Adipocyte (in vitro differentiated cells): ENCODE measurements around the gene RNF182.
A peak's percentile ranks its signal among the peaks of the same experiment; 100 is the strongest.
"Not testable (repeated sequence)": the region's sequence is repeated elsewhere in the genome, so short reads cannot be mapped to it uniquely, and the experiment has no call there.

Source experiments
- DNase-seq: peaks from one replicate; pipeline ENCODE4 v3.0.0-alpha.2; 2015; ENCODE audit warnings: low read depth
- H3K27me3 ChIP-seq: replicated peaks from 2 replicates; pipeline ENCODE4 v1.7.0; 2013; ENCODE audit warnings: mild to moderate bottlenecking, low read length, moderate library complexity; ENCODE audit not compliant: control insufficient read depth, insufficient read depth
- H3K36me3 ChIP-seq: 2 replicates; pipeline ENCODE4 v1.7.0; 2013; ENCODE audit warnings: low read length, mild to moderate bottlenecking, moderate library complexity; ENCODE audit not compliant: control insufficient read depth, insufficient read depth, severe bottlenecking
- H3K4me1 ChIP-seq: 2 replicates; pipeline ENCODE4 v1.7.0; 2013; ENCODE audit warnings: mild to moderate bottlenecking, low read length, moderate library complexity; ENCODE audit not compliant: control insufficient read depth, insufficient read depth
- H3K4me3 ChIP-seq: 2 replicates; pipeline ENCODE4 v1.7.0; 2013; ENCODE audit warnings: mild to moderate bottlenecking, low read length, moderate library complexity
- H3K9ac ChIP-seq: 2 replicates; pipeline ENCODE4 v1.7.0; 2013; ENCODE audit warnings: mild to moderate bottlenecking, low read length, moderate library complexity
- H3K9me3 ChIP-seq: 2 replicates; pipeline ENCODE4 v1.7.0; 2013; ENCODE audit warnings: mild to moderate bottlenecking, low read length, moderate library complexity; ENCODE audit not compliant: control insufficient read depth

Gene RNF182

DNA sequence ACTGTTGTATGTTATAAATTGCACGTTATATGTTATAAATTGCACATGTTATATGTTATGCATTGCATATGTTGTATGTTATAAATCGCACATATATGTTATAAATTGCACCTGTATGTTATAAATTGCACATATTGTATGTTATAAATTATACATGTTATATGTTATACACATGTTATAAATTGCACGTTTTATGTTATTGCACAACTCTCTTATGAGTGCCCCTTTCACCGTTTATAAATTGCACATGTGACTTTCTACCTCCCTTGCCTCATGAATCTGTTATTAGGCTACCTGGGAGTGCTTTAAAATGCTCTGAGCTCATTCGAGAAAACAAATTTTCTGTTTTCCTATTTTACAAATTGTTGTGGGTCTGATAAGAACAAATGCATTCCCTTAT is 84.1 kb downstream of the RNF182 start:
- no peak for DNase-seq
- Histone ChIP-seq H3K4me1 (no peaks in the 10 kb centered on the region), H3K27me3 (no peaks in the 10 kb centered on the region), H3K9ac (no peak overlapping the region), H3K4me3 (no peak overlapping the region), H3K36me3 (no peaks in the 10 kb centered on the region), H3K9me3 (peaks cover 6% of the 10 kb centered on the region)

DNA sequence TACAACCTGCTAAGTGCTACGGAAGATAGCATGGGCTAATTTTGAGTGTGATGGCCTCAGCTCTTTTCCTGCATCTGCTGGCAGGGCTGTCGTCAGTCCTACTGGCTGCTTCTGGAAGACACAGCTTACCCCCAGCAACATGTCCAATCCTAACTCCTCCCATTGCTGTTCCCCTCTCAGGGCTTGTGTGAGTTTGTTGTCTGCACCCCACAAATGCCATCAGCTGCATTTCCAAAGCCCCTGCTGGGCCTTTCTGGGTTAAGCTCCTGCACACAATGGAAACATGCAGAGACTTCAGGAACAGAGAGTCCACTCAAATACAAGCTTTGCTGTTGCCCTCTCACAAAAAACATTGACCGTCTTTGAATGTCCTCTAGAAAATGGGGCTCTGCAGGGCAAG is 84.7 kb downstream of the RNF182 start:
- Histone ChIP-seq H3K4me1 (no peaks in the 10 kb centered on the region), H3K4me3 (no peak overlapping the region), H3K9ac (no peak overlapping the region), H3K9me3 (peaks cover 6% of the 10 kb centered on the region), H3K27me3 (no peaks in the 10 kb centered on the region), H3K36me3 (no peaks in the 10 kb centered on the region)
- DNase-seq, result no peak

DNA sequence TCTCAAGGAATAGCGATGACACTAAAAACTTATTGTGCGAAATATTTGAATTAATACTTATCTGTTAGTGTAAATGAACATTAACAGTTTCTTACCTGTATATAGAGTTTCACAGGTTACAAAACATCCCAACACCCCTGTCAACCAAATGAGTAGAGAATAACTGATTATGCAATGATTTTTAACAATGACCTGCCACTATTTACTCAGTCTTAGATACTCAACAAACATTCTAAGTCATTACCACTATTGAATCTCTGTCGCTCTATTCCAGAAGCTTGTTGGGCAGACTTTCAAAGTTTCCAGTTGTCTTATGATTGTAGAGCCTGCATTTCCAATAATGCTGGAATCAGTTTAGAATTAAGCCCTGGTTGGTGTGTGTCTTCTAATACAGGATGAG is 85.5 kb downstream of the RNF182 start:
- H3K9ac ChIP-seq, result no peak overlapping the region
- no peaks in the 10 kb centered on the region for H3K27me3 ChIP-seq
- no peaks in the 10 kb centered on the region for H3K36me3 ChIP-seq
- H3K4me1 ChIP-seq, result no peaks in the 10 kb centered on the region
- H3K9me3 ChIP-seq, result peaks cover 6% of the 10 kb centered on the region
- no peak for DNase-seq
- H3K4me3 ChIP-seq, result no peak overlapping the region

DNA sequence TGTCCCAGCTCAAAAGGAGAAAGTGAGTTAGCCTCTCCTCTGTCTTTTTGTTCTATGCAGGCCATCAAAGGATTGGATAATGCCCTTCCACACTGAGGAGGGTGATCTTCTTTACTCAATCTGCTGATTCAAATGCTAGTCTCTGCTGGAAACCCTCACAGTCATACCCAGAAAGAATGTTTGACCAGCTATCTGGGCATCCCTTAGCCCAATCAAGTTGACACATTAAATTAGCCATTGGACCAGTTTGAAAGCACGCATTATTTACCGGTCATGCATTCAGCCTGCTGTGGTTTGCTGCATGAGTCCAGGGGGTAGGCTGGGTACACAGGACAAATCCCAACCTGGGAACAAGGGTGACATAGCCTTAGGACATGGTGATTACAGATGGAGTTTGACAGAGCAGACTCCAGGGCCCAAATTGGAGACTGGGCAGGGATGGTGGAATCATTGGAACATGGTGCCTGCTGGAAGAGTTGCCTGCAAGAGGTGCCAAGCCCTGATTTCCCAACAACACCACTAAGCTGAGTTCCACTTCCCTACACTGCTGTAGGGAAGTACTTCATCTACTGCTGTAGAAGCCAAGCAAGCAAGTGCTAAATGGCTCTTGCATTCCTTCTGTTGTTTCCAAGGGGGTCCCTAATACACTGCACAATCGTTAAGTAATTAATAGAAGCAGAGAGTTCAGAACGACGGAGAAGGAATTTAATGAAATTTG is 87.7 kb downstream of the RNF182 start:
- H3K36me3 ChIP-seq, result no peaks in the 10 kb centered on the region
- peaks cover 10% of the 10 kb centered on the region for H3K4me1 ChIP-seq
- H3K9me3 ChIP-seq, result peaks cover 6% of the 10 kb centered on the region
- no peaks in the 10 kb centered on the region for H3K27me3 ChIP-seq
- H3K9ac ChIP-seq, result no peak overlapping the region
- H3K4me3 ChIP-seq, result no peak overlapping the region
- no peak for DNase-seq

DNA sequence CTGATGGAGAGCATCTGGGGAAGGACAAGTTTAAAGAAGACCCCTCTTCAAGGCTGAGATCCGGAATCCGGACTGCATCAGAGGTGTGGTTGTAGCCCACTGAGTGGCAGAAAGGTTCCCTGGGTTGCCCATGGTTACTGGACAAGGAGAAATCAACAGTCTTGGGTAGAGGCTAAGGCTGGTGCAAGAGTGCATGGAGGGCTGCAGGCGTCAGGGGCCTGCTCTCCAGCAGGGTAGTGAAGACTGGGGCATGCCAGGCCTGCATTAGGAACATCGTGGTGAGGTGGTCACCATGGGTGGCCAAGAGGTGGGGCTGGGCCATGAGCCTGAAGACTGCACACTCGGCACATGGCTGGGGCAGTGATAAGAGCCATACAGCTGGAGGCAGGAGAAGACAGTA is 91.2 kb downstream of the RNF182 start:
- Histone ChIP-seq H3K9me3 (peaks cover 6% of the 10 kb centered on the region), H3K27me3 (no peaks in the 10 kb centered on the region), H3K9ac (no peak overlapping the region), H3K4me1 (peaks cover 13% of the 10 kb centered on the region), H3K36me3 (no peaks in the 10 kb centered on the region), H3K4me3 (no peak overlapping the region)
- DNase-seq, result no peak

DNA sequence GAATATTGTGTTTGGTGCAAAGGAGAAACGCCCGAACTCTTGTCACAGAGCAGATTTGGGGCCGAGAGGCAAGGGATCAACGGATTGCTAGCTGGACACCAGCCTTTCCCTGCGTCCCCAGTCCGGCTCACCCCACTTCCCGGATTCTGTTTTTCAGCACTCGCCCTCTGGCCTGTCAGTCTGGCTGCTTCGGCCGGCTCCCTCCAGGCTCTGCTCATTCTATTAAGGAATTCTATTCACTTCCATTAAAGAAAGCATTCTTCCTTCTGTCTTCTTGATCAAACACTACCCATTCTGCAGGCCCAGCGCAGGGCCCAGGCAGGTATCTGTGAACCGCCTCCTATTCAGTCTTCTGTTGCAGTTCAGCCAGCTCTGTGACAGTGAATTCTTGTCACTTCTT is 91.7 kb downstream of the RNF182 start:
- no peak for DNase-seq
- no peak overlapping the region for H3K9ac ChIP-seq
- peaks cover 13% of the 10 kb centered on the region for H3K4me1 ChIP-seq
- H3K27me3 ChIP-seq, result no peaks in the 10 kb centered on the region
- H3K36me3 ChIP-seq, result no peaks in the 10 kb centered on the region
- no peak overlapping the region for H3K4me3 ChIP-seq
- peaks cover 6% of the 10 kb centered on the region for H3K9me3 ChIP-seq

DNA sequence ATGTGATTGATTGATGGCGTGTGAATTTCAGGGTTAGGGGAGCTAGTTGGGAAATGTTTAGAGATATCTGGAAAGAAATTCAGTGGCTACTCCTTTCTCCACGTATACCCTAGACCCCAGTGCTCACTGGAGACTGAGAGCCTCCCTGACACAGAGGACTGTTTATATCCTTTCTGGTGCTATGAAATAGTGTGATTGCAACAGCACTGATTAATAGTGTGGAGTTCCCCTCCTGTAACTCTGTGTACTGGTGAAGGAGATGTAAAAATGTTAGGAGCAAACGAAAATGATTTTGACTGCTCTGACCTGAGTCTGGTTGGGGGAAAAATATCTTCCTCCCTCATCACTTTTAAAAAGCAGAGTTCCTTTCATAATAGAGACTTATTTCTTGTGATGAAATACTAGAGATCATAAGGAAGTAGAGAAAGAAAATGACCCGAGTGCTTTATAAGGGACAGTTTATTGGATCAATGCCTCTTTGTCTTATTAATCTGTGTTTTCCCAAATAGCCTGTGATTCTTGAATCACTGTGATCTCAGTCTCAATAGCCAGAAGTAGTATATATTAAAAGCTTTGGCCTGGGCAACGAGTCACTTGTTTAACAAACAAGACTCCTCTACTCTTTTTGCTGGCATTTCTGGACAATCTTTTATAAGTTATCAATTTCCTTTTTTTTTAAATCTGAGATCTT is 92.3 kb downstream of the RNF182 start:
- no peaks in the 10 kb centered on the region for H3K36me3 ChIP-seq
- peaks cover 5% of the 10 kb centered on the region for H3K9me3 ChIP-seq
- H3K9ac ChIP-seq, result peak overlapping the region; percentile 61
- DNase-seq, result peak; percentile 20
- peak overlapping the region; percentile 48 for H3K4me3 ChIP-seq
- peaks cover 13% of the 10 kb centered on the region for H3K4me1 ChIP-seq
- no peaks in the 10 kb centered on the region for H3K27me3 ChIP-seq

DNA sequence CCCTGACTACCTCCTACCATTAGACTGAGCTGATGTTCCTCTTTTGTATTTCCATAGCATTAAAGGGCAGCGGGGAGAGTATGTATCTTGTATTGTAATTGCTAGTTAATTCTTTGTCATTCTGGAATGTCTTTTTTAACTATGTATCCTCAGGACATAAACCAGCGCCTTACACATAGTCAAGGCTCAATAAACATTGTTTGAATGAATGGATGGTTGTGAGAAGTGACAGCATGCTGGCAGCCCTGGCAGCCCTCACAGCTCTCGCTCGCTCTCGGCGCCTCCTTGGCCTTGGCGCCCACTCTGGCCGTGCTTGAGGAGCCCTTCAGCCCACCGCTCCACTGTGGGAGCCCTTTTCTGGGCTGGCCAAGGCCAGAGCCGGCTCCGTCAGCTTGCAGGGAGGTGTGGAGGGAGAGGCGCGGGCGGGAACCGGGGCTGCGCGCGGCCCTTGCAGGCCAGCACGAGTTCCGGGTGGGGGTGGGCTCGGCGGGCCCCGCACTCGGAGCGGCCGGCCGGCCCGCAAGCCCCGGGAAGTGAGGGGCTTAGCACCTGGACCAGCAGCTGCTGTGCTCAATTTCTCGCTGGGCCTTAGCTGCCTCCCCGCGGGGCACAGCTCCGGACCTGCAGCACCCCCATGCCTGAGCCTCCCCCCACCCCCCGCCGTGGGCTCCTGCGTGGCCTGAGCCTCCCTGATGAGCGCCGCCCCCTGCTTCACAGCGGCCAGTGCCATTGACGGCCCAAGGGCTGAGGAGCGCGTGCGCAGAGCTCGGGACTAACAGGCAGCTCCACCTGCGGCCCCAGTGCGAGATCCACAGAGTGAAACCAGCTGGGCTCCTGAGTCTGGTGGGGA is 93.1 kb downstream of the RNF182 start:
- no peaks in the 10 kb centered on the region for H3K9me3 ChIP-seq
- H3K9ac ChIP-seq, result peak overlapping the region; percentile 61
- H3K36me3 ChIP-seq, result no peaks in the 10 kb centered on the region
- H3K27me3 ChIP-seq, result no peaks in the 10 kb centered on the region
- no peak for DNase-seq
- peak overlapping the region; percentile 48 for H3K4me3 ChIP-seq
- peaks cover 13% of the 10 kb centered on the region for H3K4me1 ChIP-seq

DNA sequence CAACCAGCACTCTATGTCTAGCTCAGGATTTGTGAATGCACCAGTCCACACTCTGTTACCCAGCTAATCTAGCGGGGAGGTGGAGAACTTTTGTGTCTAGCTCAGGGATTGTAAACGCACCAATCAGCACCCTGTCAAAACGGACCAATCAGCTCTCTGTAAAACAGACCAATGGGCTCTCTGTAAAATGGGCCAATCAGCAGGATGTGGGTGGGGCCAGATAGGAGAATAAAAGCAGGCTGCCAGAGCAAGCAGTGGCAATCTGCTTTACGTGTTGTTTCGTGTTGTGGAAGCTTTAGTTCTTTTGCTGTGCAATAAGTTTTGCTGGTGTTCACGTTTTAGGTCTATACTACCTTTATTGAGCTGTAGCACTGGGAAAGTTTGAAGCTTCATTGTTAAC is 93.8 kb downstream of the RNF182 start:
- not testable (repeated sequence) for DNase-seq, H3K9me3 ChIP-seq, H3K4me3 ChIP-seq, H3K36me3 ChIP-seq, H3K9ac ChIP-seq, H3K27me3 ChIP-seq
- H3K4me1 ChIP-seq, result peaks cover 13% of the 10 kb centered on the region

DNA sequence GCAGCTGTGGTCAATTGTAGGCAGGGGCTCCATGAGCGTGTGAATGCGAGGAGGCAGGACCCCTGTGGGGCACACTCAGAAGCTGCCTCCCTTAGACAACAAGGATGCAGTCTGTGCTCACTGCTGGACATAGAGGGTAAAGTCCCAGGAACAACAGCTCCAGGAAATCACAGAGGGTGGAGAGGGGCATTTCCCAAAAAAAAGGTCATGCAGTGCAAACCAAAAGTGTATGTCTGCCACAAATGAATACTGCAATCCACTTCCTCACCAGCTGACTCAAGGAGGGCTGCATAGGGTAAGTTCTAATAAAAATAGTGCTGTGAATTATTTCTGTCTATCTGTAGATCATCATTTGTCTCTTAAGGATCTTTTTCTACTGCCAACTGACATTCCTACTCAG is 95.8 kb downstream of the RNF182 start:
- no peak overlapping the region for H3K9ac ChIP-seq

DNA sequence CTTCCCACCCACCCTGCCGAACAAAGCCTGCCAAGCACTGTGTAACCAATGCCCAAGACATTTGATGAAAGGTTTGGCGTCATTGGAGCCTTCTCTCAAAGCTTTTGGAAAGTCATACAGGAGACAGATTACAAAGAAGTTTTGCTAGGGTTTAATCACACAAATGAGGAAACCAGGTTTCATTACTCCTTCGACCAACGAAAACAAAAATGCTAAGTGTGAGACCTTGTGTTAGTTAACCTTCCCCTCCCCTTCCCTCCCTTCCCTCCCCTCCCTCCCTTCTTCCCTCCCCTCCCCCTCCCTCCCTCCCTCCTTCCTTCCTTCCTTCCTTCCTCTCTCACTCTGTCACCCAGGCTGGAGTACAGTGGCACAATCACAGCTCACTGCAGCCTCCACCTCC is 96.7 kb downstream of the RNF182 start:
- Histone ChIP-seq H3K36me3 (no peaks in the 10 kb centered on the region), H3K4me1 (peaks cover 12% of the 10 kb centered on the region), H3K9ac (no peak overlapping the region), H3K9me3 (no peaks in the 10 kb centered on the region), H3K4me3 (no peak overlapping the region), H3K27me3 (no peaks in the 10 kb centered on the region)
- DNase-seq, result no peak

More for the DNA sequence above, 95.8 kb downstream of the RNF182 start:
- Histone ChIP-seq H3K4me1 (peaks cover 13% of the 10 kb centered on the region), H3K27me3 (no peaks in the 10 kb centered on the region), H3K9me3 (no peaks in the 10 kb centered on the region), H3K36me3 (no peaks in the 10 kb centered on the region), H3K4me3 (no peak overlapping the region)
- no peak for DNase-seq
